Measurements from ENCODE around the gene GALNT14. TPM values are rescaled to one million over a fixed set of nuclear protein-coding genes. Genes with fewer than 3 reads are reported as not detected.

Gene GALNT14
- total RNA-seq, 1 experiment from 2014 or later = 2.7 TPM

- no peak overlapping the region for H2AFZ ChIP-seq (ENCODE audit: low read length)
- H4K8ac ChIP-seq (replicated peaks; ENCODE audit: insufficient read length, low read depth, low read length) = no peak overlapping the region
- Mint-ChIP-seq H3K9me3 (peaks cover 19 to 29% of the 10 kb centered on the region in 2 experiments), H3K36me3 (ENCODE audit: insufficient read depth in 1 of 3, low read depth in 3 of 3) (peaks cover 5 to 24% (median 11%) of the 10 kb centered on the region in 3 experiments), H3K4me3 (no peak overlapping the region), H3K27ac (peak overlapping the region in 1 of 3 experiments; percentile 58; a peak in 1 of 7 replicates), H3K4me1 (0 out of 4 replicates have a peak, but pooled peaks cover 0 to 2% of the 10 kb centered on the region in 2 experiments), H3K27me3 (ENCODE audit: low read depth) (peaks cover 63% of the 10 kb centered on the region)
- no peak for TF ChIP-seq CTCF (conservative IDR thresholded peaks at IDR 0.05)
- no peak overlapping the region for H2BK120ac ChIP-seq (ENCODE audit: low read depth, low read length, poor library complexity, severe bottlenecking)
- H3K14ac ChIP-seq (ENCODE audit: insufficient read depth, low read length) = no peak overlapping the region
- no peak overlapping the region for H3K4ac ChIP-seq (ENCODE audit: low read depth, low read length)
- no peaks in the 10 kb centered on the region for H3K79me2 ChIP-seq (ENCODE audit: insufficient read depth, low read length)
- H4K5ac ChIP-seq (ENCODE audit: insufficient read length, low read depth, low read length) = no peak overlapping the region
- no peaks in the 10 kb centered on the region for H4K20me1 ChIP-seq (ENCODE audit: control insufficient read depth, insufficient read depth, insufficient read length)
- H2BK15ac ChIP-seq (ENCODE audit: low read depth, low read length) = no peak overlapping the region
- no peaks in the 10 kb centered on the region for H3K4me1 ChIP-seq (ENCODE audit: insufficient read depth, low read length)
- no peak overlapping the region for H3K9ac ChIP-seq (ENCODE audit: extremely low read depth, insufficient read length, low read length)
- no peaks in the 10 kb centered on the region for H3K79me1 ChIP-seq (ENCODE audit: insufficient read depth, low read depth, low read length, poor library complexity, severe bottlenecking)
- no peak overlapping the region for H3K23ac ChIP-seq (ENCODE audit: insufficient read length, low read depth, low read length)
- H2BK5ac ChIP-seq (ENCODE audit: insufficient read length, low read length) = no peak overlapping the region
- no peak overlapping the region for H2AK5ac ChIP-seq (ENCODE audit: insufficient read length, low read length)
- no peak overlapping the region for H2BK12ac ChIP-seq (ENCODE audit: insufficient read length, low read depth, low read length)
- H3K9me3 ChIP-seq (ENCODE audit: control insufficient read depth, low read depth, low read length) = no peaks in the 10 kb centered on the region
- no peak overlapping the region for H3K4me2 ChIP-seq (ENCODE audit: insufficient read depth, insufficient read length, low read length)
- H3K27me3 ChIP-seq (ENCODE audit: insufficient read depth, low read length) = no peaks in the 10 kb centered on the region
- DNase-seq = no peak
- no peaks in the 10 kb centered on the region for H3K23me2 ChIP-seq (ENCODE audit: insufficient read length, low read depth, low read length, poor library complexity, severe bottlenecking)
- no peak overlapping the region for H3K56ac ChIP-seq (ENCODE audit: insufficient read length, low read depth, low read length)
- H2BK20ac ChIP-seq (ENCODE audit: low read depth, low read length, poor library complexity, severe bottlenecking) = no peak overlapping the region
- no peak overlapping the region for H3T11ph ChIP-seq (ENCODE audit: low read length)
- no peak overlapping the region for H3K27ac ChIP-seq (ENCODE audit: insufficient read length, low read depth, low read length)
- no peak overlapping the region for H4K91ac ChIP-seq (ENCODE audit: insufficient read length, low read depth, low read length)
- H3K18ac ChIP-seq (ENCODE audit: insufficient read length, low read depth, low read length) = no peak overlapping the region
Measured at GRCh38 chr2:31113765-31114164, 24.5 kb downstream of the GALNT14 start.

Data from H9 (cell line).